GM19043 (cell line): ENCODE results near the gene CHRNE.
A peak's percentile ranks its signal among the peaks of the same experiment; 100 is the strongest.

Experiments
- ATAC-seq: cut with Tn5 transposase; IDR thresholded peaks from one replicate; pipeline ENCODE4 v1.9.1; 2021; ENCODE audit warnings: low read depth; ENCODE audit not compliant: unreplicated experiment

The CHRNE gene

GRCh38 chr17:4903051-4903818 lies at the start of gene CHRNE:
Gene CHRNE (minus strand): TSS chr17:4903098. CDS start chr17:4903063, 35 bp downstream.
- ATAC-seq = no peak

GRCh38 chr17:4951486-4951885 lies 48.6 kb upstream of the CHRNE start:
- no peak for ATAC-seq

GRCh38 chr17:4950746-4951204 lies 47.9 kb upstream of the CHRNE start, which contains the start of gene ENO3:
Gene ENO3 (plus strand): TSS chr17:4951119. CDS start chr17:4951830, 711 bp downstream.
- no peak for ATAC-seq

DNA sequence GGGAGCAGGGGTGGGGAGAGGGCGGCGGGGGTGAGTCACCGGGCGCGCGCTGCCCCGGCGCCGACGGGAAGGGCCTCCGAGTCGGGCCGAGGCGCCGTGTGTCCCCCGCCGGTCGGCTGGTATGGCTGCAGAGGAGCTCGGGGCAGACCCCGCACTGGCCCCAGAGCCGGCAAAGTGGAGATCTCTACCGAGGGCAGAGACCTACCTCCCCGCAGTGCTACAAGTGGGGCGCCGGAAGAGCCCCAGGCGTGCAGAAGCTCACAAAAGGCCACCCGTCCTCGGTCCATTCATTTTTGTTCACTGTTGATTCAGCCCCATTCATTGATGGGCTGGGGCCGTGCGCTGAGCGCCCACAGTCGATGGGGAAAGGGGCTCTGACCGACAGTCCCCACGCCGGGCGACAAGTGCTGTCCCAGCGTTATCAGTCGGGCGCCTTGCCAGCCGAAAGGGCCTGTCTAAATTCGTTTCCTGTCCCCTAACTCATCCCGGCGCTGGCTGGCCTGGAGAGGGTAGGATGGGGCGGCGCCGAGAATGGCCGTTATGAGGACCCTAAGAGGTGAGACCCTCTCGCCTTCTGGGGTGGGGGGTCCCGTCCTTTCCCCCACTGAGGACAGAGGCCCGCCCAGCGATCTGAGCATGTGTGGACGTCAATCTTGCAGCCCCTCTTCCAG lies 47.3 kb upstream of the CHRNE start:
- ATAC-seq = no peak

GRCh38 chr17:4949321-4950074 lies 46.6 kb upstream of the CHRNE start:
- ATAC-seq = peak; percentile 35

GRCh38 chr17:4948931-4949320 lies 46.0 kb upstream of the CHRNE start:
- ATAC-seq = peak; percentile 21

GRCh38 chr17:4948166-4948930 lies 45.5 kb upstream of the CHRNE start, which contains the start of gene PFN1:
Gene PFN1 (minus strand): TSS chr17:4948530. CDS start chr17:4948394, 136 bp downstream.
- no peak for ATAC-seq

- ATAC-seq = no peak
Observed at GRCh38 chr17:4947411-4948165, 44.7 kb upstream of the CHRNE start.

DNA sequence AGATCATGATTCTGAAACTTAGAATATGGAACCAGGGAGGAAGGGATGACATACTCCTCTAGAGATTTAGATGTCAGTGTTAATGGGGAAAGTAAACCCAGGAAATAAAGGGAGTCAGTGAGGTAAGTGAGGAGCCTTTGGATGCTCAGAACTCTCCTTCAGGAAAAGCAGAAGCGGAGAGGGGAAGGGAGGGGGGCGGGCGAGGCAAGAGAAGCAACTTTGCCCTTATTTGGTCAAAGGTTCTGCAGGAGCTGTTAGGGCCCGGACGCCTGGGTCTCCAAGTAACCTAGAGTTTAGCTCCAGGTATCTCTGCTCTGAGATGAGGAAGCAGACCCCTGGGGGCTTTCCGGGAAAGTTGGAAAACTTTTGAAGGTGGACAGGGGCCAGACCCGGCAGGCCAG lies 44.1 kb upstream of the CHRNE start:
- ATAC-seq = no peak

- ATAC-seq = no peak
Observed at GRCh38 chr17:4946312-4946976, 43.5 kb upstream of the CHRNE start.

GRCh38 chr17:4945944-4946280 lies 43.0 kb upstream of the CHRNE start:
- no peak for ATAC-seq

- no peak for ATAC-seq
Observed at GRCh38 chr17:4945176-4945943, 42.5 kb upstream of the CHRNE start.

GRCh38 chr17:4944554-4945175 lies 41.8 kb upstream of the CHRNE start:
- ATAC-seq = no peak

DNA sequence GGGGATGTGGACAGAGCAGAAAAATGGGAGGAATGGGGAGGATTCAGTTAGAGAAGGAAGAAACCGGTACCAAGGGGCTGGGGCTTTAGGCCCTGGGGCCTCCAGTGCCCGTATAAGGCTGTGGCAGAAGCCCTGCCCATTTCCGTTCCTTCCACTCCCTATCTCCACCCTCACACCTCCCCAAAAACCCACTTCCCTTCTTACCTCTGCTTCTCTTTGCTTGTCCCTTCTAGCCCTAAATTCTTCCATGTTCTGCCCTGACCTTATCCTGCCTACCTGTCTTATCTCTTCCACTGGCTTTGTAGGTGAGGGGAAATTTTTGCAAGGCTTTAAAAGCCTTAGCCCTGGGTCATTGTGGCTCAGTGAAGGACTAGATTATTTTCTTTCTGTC lies 41.3 kb upstream of the CHRNE start:
- no peak for ATAC-seq

- ATAC-seq = no peak
Observed at GRCh38 chr17:4942760-4943508, 40.0 kb upstream of the CHRNE start.

- no peak for ATAC-seq
Observed at GRCh38 chr17:4941319-4941610, 38.4 kb upstream of the CHRNE start.

DNA sequence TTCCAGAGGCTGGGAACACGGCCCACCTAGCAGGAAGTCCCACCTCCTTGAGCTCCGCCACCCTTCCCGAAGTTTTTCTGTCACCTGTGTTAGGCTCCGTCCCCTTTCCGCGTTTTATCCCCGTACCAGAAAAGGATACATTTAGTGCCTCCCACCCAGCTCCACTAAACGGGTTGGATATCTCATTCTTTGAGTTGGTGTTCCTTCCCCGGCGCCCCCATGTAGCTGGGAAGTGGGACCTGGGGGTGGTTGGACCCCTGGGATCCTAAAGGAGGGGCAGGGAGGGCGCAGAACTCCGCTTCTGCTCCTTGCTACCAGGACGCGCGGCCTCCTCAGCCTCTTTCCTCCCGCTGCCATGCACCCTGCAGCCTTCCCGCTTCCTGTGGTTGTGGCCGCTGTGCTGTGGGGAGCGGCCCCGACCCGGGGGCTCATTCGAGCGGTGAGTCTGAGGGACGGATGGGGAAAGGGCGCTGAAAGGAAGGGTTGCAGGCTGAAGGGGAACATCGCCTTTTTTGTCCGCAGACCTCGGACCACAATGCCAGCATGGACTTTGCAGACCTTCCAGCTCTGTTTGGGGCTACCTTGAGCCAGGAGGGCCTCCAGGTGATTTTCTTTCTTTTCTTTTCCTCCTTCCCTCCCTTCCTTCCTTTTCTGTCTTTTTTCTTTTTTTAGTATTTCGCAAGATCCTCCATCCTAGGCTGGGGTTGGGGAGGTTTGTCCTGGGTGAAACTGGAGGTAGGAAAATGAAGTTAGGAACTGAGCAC lies 37.8 kb upstream of the CHRNE start:
- no peak for ATAC-seq
